22Rv1 (cell line): ENCODE data around the gene ABLIM3.

Experiments
- ZFX ChIP-seq: fragments of 450-650 bp; IDR thresholded peaks from 2 replicates; pipeline ENCODE4 v1.6.1; 2017; ENCODE audit warnings: antibody characterized with exemption, borderline replicate concordance
- TF ChIP-seq, protein P1 (sequence below): fragments of 450-650 bp; IDR thresholded peaks from 2 replicates; pipeline ENCODE4 v1.5.1; 2017; ENCODE audit warnings: mild to moderate bottlenecking

DNA sequence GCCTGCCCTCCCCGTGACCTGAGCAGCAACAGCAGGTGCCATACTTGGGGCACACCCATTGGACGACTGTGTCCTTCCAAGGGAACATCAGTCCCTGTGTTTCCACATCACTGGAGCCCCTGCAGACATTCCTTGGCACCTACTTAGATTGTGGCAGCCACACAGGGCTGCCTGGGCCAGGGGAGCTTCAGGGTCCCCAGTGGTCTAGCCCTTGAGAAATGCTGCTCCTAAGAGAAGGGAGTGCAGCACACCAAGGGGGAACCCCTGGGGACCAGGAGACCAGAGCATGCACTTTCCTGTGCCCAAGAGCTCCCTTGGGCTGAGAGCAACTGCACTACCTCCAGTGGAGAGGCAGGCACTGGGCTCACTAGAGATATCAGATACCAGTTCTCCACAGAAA, 20.1 kb upstream of the ABLIM3 start:
- TF ChIP-seq, protein P1, sequence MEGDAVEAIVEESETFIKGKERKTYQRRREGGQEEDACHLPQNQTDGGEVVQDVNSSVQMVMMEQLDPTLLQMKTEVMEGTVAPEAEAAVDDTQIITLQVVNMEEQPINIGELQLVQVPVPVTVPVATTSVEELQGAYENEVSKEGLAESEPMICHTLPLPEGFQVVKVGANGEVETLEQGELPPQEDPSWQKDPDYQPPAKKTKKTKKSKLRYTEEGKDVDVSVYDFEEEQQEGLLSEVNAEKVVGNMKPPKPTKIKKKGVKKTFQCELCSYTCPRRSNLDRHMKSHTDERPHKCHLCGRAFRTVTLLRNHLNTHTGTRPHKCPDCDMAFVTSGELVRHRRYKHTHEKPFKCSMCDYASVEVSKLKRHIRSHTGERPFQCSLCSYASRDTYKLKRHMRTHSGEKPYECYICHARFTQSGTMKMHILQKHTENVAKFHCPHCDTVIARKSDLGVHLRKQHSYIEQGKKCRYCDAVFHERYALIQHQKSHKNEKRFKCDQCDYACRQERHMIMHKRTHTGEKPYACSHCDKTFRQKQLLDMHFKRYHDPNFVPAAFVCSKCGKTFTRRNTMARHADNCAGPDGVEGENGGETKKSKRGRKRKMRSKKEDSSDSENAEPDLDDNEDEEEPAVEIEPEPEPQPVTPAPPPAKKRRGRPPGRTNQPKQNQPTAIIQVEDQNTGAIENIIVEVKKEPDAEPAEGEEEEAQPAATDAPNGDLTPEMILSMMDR: no peak
- no peak for TF ChIP-seq ZFX
